Measurements from ENCODE around the gene PCDH19. TPM values are rescaled to one million over a fixed set of nuclear protein-coding genes. Genes with fewer than 3 reads are reported as not detected.

PCDH19 gene
- total and polyA plus RNA-seq, 10 of the 15 experiments (the other 5 are each of a cell fraction or from before 2014, with no cell fraction given): 0.01 TPM; not detected in 9

- TF ChIP-seq REST (IDR thresholded peaks at IDR 0.05; ENCODE audit: low read depth, low read length) (no peak), HSF1 (IDR thresholded peaks at IDR 0.05; ENCODE audit: low read depth, low read length) (no peak), POLR2AphosphoS2 (IDR thresholded peaks at IDR 0.05; ENCODE audit: low read depth, low read length) (no peak), ZBTB11 (CRISPR knock-in tag; IDR thresholded peaks at IDR 0.05) (no peak), SPI1 (IDR thresholded peaks at IDR 0.05; ENCODE audit: borderline replicate concordance, insufficient read depth, low read depth, low read length) (no peak), IRF3 (IDR thresholded peaks at IDR 0.05) (no peak), EGR1 (IDR thresholded peaks at IDR 0.05; ENCODE audit: borderline replicate concordance in 1 of 2, low read depth in 2 of 2, low read length in 2 of 2) (no peak), SMAD1 (IDR thresholded peaks at IDR 0.05; ENCODE audit: low read depth, partially characterized antibody) (no peak), TCF12 (IDR thresholded peaks at IDR 0.05; ENCODE audit: low read depth, low read length) (no peak), RELA (IDR thresholded peaks at IDR 0.05; ENCODE audit: borderline replicate concordance, partially characterized antibody) (no peak), NFIC (IDR thresholded peaks at IDR 0.05; ENCODE audit: low read depth, low read length) (peak; percentile 85), ZZZ3 (IDR thresholded peaks at IDR 0.05; ENCODE audit: control insufficient read depth, insufficient read length, low read depth) (no peak), JUNB (IDR thresholded peaks at IDR 0.05) (peak; percentile 89), STAT3 (IDR thresholded peaks at IDR 0.05; ENCODE audit: low read depth, low read length) (no peak), DPF2 (IDR thresholded peaks at IDR 0.05) (no peak), NBN (IDR thresholded peaks at IDR 0.05) (no peak), NR2C1 (IDR thresholded peaks at IDR 0.05) (no peak), SUPT20H (IDR thresholded peaks at IDR 0.05; ENCODE audit: borderline replicate concordance, control insufficient read depth, low read depth, low read length) (no peak), CHD1 (IDR thresholded peaks at IDR 0.05; ENCODE audit: low read depth, low read length) (no peak), LARP7 (IDR thresholded peaks at IDR 0.05) (no peak), IRF4 (IDR thresholded peaks at IDR 0.05; ENCODE audit: low read depth, low read length) (peak; percentile 71; the same call in 1 of the 2 replicates), JUND (IDR thresholded peaks at IDR 0.05; ENCODE audit: low read depth, low read length) (no peak), PAX8 (IDR thresholded peaks at IDR 0.05) (no peak), BRCA1 (IDR thresholded peaks at IDR 0.05; ENCODE audit: low read depth, low read length) (no peak)
These were observed 145.9 kb downstream of the PCDH19 start (continued) for GRCh38 chrX:100264200-100264599.

Data from GM12878 (cell line).